Stimulated activated CD8-positive, alpha-beta memory T cell treated with anti-CD3 and anti-CD28 coated beads, Interleukin-7, amount 100 ng/mL, for 4 hours (primary cell): ENCODE measurements around the gene NPR2.

Experiments used
- DNase-seq, 2 donors: peaks; one replicate each; pipeline ENCODE4 v3.0.0-alpha.2; 2020; ENCODE audit warnings: low read depth in 2 of 2

Gene NPR2

GRCh38 chr9:35791297-35791921 is at the start of gene NPR2:
TSS of gene NPR2 (plus strand) at chr9:35791591. CDS start at chr9:35792409, 818 bp downstream.
- no peak for DNase-seq

GRCh38 chr9:35741740-35742139 is 49.7 kb upstream of the NPR2 start:
- DNase-seq, result no peak

- no peak for DNase-seq
Observed at GRCh38 chr9:35743452-35743851, 47.9 kb upstream of the NPR2 start.

- no peak for DNase-seq
Observed at GRCh38 chr9:35743880-35744518, 47.4 kb upstream of the NPR2 start.

- DNase-seq, result no peak
Observed at GRCh38 chr9:35745569-35745968, 45.8 kb upstream of the NPR2 start.

GRCh38 chr9:35746583-35746982 is 44.8 kb upstream of the NPR2 start:
- DNase-seq, result no peak

GRCh38 chr9:35748242-35748857 is 43.0 kb upstream of the NPR2 start:
- no peak for DNase-seq

GRCh38 chr9:35748858-35749514 is 42.4 kb upstream of the NPR2 start, which contains the start of the genes GBA2 and RGP1:
TSS of gene GBA2 (minus strand) at chr9:35749228. CDS start at chr9:35748704, 524 bp downstream.
TSS of gene RGP1 (plus strand) at chr9:35749287. CDS start at chr9:35749756, 469 bp downstream.
- peak in 1 of 2 donors; percentile 63 for DNase-seq

- DNase-seq, result no peak
Observed at GRCh38 chr9:35749515-35750255, 41.7 kb upstream of the NPR2 start.

- no peak for DNase-seq
Observed at GRCh38 chr9:35750256-35750531, 41.2 kb upstream of the NPR2 start.

GRCh38 chr9:35753466-35753865 is 37.9 kb upstream of the NPR2 start:
- no peak for DNase-seq

- no peak for DNase-seq
Observed at GRCh38 chr9:35754264-35754663, 37.1 kb upstream of the NPR2 start, which contains the start of gene MSMP. TSS of gene MSMP (minus strand) at chr9:35754276. CDS start at chr9:35754129, 147 bp downstream.

- no peak for DNase-seq
Observed at GRCh38 chr9:35755071-35755470, 36.3 kb upstream of the NPR2 start.

- peak; percentile 64 for DNase-seq
Observed at GRCh38 chr9:35756275-35757225, 34.8 kb upstream of the NPR2 start.

GRCh38 chr9:35757226-35757891 is 34.0 kb upstream of the NPR2 start:
- no peak for DNase-seq

- no peak for DNase-seq
Observed at GRCh38 chr9:35757892-35758275, 33.5 kb upstream of the NPR2 start.

GRCh38 chr9:35758475-35759050 is 32.8 kb upstream of the NPR2 start:
- no peak for DNase-seq

- no peak for DNase-seq
Observed at GRCh38 chr9:35759795-35760194, 31.6 kb upstream of the NPR2 start.

GRCh38 chr9:35760651-35761050 is 30.7 kb upstream of the NPR2 start:
- DNase-seq, result no peak

- no peak for DNase-seq
Observed at GRCh38 chr9:35763181-35763580, 28.2 kb upstream of the NPR2 start.
